Upper lobe of left lung (tissue), 4 donors: Measurements from ENCODE around the gene CARD19.

Experiments
- EP300 ChIP-seq, 4 donors: sonication (generic); formaldehyde crosslinking; IDR thresholded peaks; one replicate each; pipeline ENCODE4 v1.5.1; 2017; ENCODE audit warnings: antibody characterized with exemption in 4 of 4, control low read depth in 2 of 4
- POLR2A ChIP-seq, 4 donors: fragments of 450-650 bp; IDR thresholded peaks; one replicate each; pipeline ENCODE4 v1.5.1; 2016 to 2017; ENCODE audit warnings: antibody characterized with exemption in 4 of 4, mild to moderate bottlenecking in 2 of 4
- POLR2AphosphoS5 ChIP-seq, 2 donors: sonication (generic); formaldehyde crosslinking; IDR thresholded peaks; one replicate each; pipeline ENCODE4 v1.5.1; 2017; ENCODE audit warnings: antibody characterized with exemption in 2 of 2
- TF ChIP-seq, protein P1 (sequence below), 6 experiments: fragments of 450-650 bp in 4 of 6; fragments of 200-600 bp in 2 of 6; sonication (generic) in 2 of 6; IDR thresholded peaks; one replicate each; pipeline ENCODE4 v1.5.1; 2016 to 2019; ENCODE audit warnings: antibody characterized with exemption in 6 of 6

DNA sequence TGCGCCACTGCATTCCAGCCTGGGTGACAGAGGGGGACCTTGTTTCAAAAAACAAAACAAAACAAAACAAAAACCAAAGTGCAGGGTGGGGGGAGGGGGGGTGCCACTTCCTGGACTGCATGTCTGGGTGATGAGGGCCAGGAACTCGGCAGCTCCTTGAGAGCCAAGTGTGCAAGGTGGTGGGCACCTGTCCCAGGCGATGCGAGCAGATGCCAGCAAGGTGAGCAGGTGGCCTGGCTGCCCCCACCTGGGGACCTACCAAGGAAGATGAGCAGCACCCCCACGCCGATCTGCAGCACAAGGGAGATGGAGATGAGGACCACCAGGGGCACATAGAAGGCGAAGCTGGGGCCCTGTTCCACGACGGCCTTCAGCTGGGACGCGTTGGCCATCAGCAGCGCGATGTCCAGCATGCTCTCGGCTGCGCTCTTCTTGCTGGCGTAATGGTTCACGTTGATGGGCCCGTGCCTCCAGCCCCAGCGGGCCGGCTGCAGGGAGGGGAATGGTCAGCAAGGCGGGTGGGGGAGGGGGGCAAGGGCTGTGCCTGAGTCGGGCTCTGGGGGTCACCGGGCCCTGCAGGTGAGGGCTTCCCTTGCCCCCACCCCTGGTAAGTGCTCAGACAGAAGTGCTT is 30.2 kb downstream of the CARD19 start:
- TF ChIP-seq, protein P1, sequence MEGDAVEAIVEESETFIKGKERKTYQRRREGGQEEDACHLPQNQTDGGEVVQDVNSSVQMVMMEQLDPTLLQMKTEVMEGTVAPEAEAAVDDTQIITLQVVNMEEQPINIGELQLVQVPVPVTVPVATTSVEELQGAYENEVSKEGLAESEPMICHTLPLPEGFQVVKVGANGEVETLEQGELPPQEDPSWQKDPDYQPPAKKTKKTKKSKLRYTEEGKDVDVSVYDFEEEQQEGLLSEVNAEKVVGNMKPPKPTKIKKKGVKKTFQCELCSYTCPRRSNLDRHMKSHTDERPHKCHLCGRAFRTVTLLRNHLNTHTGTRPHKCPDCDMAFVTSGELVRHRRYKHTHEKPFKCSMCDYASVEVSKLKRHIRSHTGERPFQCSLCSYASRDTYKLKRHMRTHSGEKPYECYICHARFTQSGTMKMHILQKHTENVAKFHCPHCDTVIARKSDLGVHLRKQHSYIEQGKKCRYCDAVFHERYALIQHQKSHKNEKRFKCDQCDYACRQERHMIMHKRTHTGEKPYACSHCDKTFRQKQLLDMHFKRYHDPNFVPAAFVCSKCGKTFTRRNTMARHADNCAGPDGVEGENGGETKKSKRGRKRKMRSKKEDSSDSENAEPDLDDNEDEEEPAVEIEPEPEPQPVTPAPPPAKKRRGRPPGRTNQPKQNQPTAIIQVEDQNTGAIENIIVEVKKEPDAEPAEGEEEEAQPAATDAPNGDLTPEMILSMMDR (IDR thresholded peaks at IDR 0.05) = no peak
- TF ChIP-seq POLR2A (IDR thresholded peaks at IDR 0.05) = no peak
- TF ChIP-seq POLR2AphosphoS5 (IDR thresholded peaks at IDR 0.05) = no peak
- no peak for TF ChIP-seq EP300 (IDR thresholded peaks at IDR 0.05)
